ENCODE data around the gene FARP1. TPM values are rescaled to one million over a fixed set of nuclear protein-coding genes. Genes with fewer than 3 reads are reported as not detected.

The FARP1 gene
- total and polyA plus RNA-seq, 2 of the 13 experiments (the other 11 are each of a cell fraction or from before 2014, with no cell fraction given): 70.6 to 126 TPM

DNA sequence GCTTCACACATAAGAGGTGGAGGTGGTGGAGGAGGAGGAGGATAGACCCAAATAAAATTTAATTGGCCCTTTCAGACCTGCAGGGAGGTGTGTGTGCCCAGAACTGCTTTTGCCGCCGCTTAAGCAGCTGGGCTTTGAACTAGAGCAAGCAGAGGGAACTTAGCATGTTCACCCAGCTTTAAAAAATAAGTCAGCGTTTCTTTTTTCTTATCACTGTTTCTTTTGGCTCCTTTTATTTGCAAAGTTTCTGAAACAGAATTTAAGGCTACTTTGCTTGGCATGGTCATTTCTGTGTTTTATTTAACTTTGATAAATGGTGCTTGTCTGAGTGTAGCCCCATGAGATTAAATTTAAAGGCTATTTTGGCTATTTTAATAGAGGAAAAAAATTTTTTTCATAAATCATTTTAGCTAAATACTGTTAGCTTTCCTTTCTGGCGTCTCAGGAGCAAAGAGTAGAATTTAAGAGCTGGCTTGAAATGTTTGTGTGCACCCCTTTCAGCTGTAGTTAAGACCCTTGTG, 77.4 kb downstream of the FARP1 start:
- DNase-seq (ENCODE audit: low spot score) (no peak), FAIRE-seq (no peak), ATAC-seq (no peak)
- no peak overlapping the region for H3K4me2 ChIP-seq (ENCODE audit: low read depth, low read length)
- in situ Hi-C loops (cut with HindIII; ENCODE audit: extremely low pct_ligation_motif_present, low pct_unique_long_range_greater_than_20kb) (no loop called here), intact Hi-C loops (cut with micrococcal nuclease; ENCODE audit: unreplicated experiment) (loop anchor here (5.0 kb wide), 1 partner anchor 363 kb away; no protein-coding TSS in a partner anchor)
- no peak overlapping the region for H2AFZ ChIP-seq (ENCODE audit: low read length)
- CTCF ChIA-PET (ENCODE audit: low intra/inter-chr PET ratio, low total read pairs): no interaction called here
- H3K4me3 ChIP-seq (replicated peaks in 1 of 3; ENCODE audit: insufficient read depth in 1 of 3, low read depth in 2 of 3, low read length in 3 of 3): no peak overlapping the region
- H3K4me1 ChIP-seq (ENCODE audit: insufficient read depth, low read length): peaks cover 42% of the 10 kb centered on the region
- H3K79me2 ChIP-seq (ENCODE audit: insufficient read depth, low read length): peaks cover 94% of the 10 kb centered on the region
- no peaks in the 10 kb centered on the region for H3K9me3 ChIP-seq (ENCODE audit: low read length)
- no peak overlapping the region for H3K9ac ChIP-seq (ENCODE audit: insufficient read depth, low read depth, low read length)
- H3K27ac ChIP-seq (ENCODE audit: extremely low read length, insufficient read depth, low read length): no peak overlapping the region
- H3K27me3 ChIP-seq (ENCODE audit: control insufficient read depth in 1 of 2, insufficient read depth in 2 of 2, low read length in 2 of 2): no peaks in the 10 kb centered on the region
- BruUV-seq (replicated peaks): no TSS peak
- POLR2A ChIA-PET: interaction anchor here (1.1 kb wide), 1 partner anchor 46 kb away, joined by 3 read pairs; no protein-coding TSS in a partner anchor
- WGBS (ENCODE audit: low lambda C conversion rate): 93% methylated on average over 4 of the region's 4 CpGs
- H3K36me3 ChIP-seq (replicated peaks in 1 of 2; ENCODE audit: control insufficient read depth in 1 of 2, insufficient read depth in 2 of 2, low read length in 2 of 2): peaks cover 23 to 68% of the 10 kb centered on the region in 2 experiments
- peaks cover 68% of the 10 kb centered on the region for H4K20me1 ChIP-seq (ENCODE audit: insufficient read depth, low read length)
- TF ChIP-seq ZNF234 (CRISPR knock-in tag; conservative IDR thresholded peaks at IDR 0.05) (no peak), HNF4A (CRISPR knock-in tag; IDR thresholded peaks at IDR 0.05) (no peak), ZFAT (CRISPR knock-in tag; conservative IDR thresholded peaks at IDR 0.05) (no peak), SP4 (CRISPR knock-in tag; IDR thresholded peaks at IDR 0.05) (no peak), PLRG1 (conservative IDR thresholded peaks at IDR 0.05) (no peak), ZNF552 (CRISPR knock-in tag; IDR thresholded peaks at IDR 0.05; ENCODE audit: borderline replicate concordance) (no peak), GLI4 (CRISPR knock-in tag; IDR thresholded peaks at IDR 0.05; ENCODE audit: borderline replicate concordance) (no peak), ZNF326 (CRISPR knock-in tag; IDR thresholded peaks at IDR 0.05; ENCODE audit: borderline replicate concordance) (no peak), ZNF20 (CRISPR knock-in tag; IDR thresholded peaks at IDR 0.05) (no peak), ZNF570 (CRISPR knock-in tag; IDR thresholded peaks at IDR 0.05; ENCODE audit: borderline replicate concordance) (no peak), DNMT3B (CRISPR knock-in tag; conservative IDR thresholded peaks at IDR 0.05) (no peak)
- TF ChIP-seq, protein P1, sequence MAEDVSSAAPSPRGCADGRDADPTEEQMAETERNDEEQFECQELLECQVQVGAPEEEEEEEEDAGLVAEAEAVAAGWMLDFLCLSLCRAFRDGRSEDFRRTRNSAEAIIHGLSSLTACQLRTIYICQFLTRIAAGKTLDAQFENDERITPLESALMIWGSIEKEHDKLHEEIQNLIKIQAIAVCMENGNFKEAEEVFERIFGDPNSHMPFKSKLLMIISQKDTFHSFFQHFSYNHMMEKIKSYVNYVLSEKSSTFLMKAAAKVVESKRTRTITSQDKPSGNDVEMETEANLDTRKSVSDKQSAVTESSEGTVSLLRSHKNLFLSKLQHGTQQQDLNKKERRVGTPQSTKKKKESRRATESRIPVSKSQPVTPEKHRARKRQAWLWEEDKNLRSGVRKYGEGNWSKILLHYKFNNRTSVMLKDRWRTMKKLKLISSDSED (CRISPR knock-in tag; IDR thresholded peaks at IDR 0.05): no peak
- TF ChIP-seq, protein P2, sequence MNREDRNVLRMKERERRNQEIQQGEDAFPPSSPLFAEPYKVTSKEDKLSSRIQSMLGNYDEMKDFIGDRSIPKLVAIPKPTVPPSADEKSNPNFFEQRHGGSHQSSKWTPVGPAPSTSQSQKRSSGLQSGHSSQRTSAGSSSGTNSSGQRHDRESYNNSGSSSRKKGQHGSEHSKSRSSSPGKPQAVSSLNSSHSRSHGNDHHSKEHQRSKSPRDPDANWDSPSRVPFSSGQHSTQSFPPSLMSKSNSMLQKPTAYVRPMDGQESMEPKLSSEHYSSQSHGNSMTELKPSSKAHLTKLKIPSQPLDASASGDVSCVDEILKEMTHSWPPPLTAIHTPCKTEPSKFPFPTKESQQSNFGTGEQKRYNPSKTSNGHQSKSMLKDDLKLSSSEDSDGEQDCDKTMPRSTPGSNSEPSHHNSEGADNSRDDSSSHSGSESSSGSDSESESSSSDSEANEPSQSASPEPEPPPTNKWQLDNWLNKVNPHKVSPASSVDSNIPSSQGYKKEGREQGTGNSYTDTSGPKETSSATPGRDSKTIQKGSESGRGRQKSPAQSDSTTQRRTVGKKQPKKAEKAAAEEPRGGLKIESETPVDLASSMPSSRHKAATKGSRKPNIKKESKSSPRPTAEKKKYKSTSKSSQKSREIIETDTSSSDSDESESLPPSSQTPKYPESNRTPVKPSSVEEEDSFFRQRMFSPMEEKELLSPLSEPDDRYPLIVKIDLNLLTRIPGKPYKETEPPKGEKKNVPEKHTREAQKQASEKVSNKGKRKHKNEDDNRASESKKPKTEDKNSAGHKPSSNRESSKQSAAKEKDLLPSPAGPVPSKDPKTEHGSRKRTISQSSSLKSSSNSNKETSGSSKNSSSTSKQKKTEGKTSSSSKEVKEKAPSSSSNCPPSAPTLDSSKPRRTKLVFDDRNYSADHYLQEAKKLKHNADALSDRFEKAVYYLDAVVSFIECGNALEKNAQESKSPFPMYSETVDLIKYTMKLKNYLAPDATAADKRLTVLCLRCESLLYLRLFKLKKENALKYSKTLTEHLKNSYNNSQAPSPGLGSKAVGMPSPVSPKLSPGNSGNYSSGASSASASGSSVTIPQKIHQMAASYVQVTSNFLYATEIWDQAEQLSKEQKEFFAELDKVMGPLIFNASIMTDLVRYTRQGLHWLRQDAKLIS (CRISPR knock-in tag; IDR thresholded peaks at IDR 0.05): no peak
- TF ChIP-seq, protein P3, sequence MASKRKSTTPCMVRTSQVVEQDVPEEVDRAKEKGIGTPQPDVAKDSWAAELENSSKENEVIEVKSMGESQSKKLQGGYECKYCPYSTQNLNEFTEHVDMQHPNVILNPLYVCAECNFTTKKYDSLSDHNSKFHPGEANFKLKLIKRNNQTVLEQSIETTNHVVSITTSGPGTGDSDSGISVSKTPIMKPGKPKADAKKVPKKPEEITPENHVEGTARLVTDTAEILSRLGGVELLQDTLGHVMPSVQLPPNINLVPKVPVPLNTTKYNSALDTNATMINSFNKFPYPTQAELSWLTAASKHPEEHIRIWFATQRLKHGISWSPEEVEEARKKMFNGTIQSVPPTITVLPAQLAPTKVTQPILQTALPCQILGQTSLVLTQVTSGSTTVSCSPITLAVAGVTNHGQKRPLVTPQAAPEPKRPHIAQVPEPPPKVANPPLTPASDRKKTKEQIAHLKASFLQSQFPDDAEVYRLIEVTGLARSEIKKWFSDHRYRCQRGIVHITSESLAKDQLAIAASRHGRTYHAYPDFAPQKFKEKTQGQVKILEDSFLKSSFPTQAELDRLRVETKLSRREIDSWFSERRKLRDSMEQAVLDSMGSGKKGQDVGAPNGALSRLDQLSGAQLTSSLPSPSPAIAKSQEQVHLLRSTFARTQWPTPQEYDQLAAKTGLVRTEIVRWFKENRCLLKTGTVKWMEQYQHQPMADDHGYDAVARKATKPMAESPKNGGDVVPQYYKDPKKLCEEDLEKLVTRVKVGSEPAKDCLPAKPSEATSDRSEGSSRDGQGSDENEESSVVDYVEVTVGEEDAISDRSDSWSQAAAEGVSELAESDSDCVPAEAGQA (IDR thresholded peaks at IDR 0.05; ENCODE audit: low read depth): no peak
- TF ChIP-seq, protein P3 (CRISPR knock-in tag; IDR thresholded peaks at IDR 0.05; ENCODE audit: borderline replicate concordance): no peak

All from HepG2 (cell line).